Liver (tissue), 9 donors: ENCODE results near the gene RPS6KA2. TPM values are rescaled to one million over a fixed set of nuclear protein-coding genes. Genes with fewer than 3 reads are reported as not detected.

Experiments used
- DNase-seq: peaks from one replicate; pipeline ENCODE4 v3.0.0-alpha.2; 2017; ENCODE audit warnings: low spot score
- H3K27ac ChIP-seq, 2 donors: one replicate each; pipeline ENCODE4 v1.7.0; 2013; ENCODE audit warnings: inconsistent platforms in 2 of 2, low read length in 2 of 2, control low read depth in 1 of 2, low read depth in 1 of 2, mild to moderate bottlenecking in 1 of 2
- H3K27me3 ChIP-seq, 4 donors: one replicate each; pipeline versions ENCODE4 v1.6.1 to v1.7.0; 2013; ENCODE audit warnings: low read length in 3 of 4, inconsistent platforms in 1 of 4, mild to moderate bottlenecking in 1 of 4, moderate library complexity in 1 of 4; ENCODE audit not compliant: control insufficient read depth in 4 of 4, insufficient read depth in 4 of 4
- H3K36me3 ChIP-seq, 4 donors: one replicate each; pipeline versions ENCODE4 v1.6.1 to v1.7.0; 2013; ENCODE audit warnings: low read length in 3 of 4, mild to moderate bottlenecking in 3 of 4, low read depth in 1 of 4, moderate library complexity in 1 of 4; ENCODE audit not compliant: control insufficient read depth in 4 of 4, insufficient read depth in 3 of 4
- H3K4me1 ChIP-seq, 4 donors: one replicate each; pipeline versions ENCODE4 v1.6.1 to v1.7.0; 2013; ENCODE audit warnings: low read length in 3 of 4, mild to moderate bottlenecking in 3 of 4, moderate library complexity in 1 of 4; ENCODE audit not compliant: control insufficient read depth in 4 of 4, insufficient read depth in 4 of 4
- H3K4me3 ChIP-seq, 3 donors: one replicate each; pipeline versions ENCODE4 v1.6.1 to v1.7.0; 2013; ENCODE audit warnings: low read length in 3 of 3, control low read depth in 1 of 3, low read depth in 1 of 3, mild to moderate bottlenecking in 1 of 3
- H3K9ac ChIP-seq, 2 donors: one replicate each; pipeline ENCODE4 v1.7.0; 2013; ENCODE audit warnings: low read length in 2 of 2, mild to moderate bottlenecking in 2 of 2, moderate library complexity in 2 of 2, control low read depth in 1 of 2, low read depth in 1 of 2
- H3K9me3 ChIP-seq, 4 donors: one replicate each; pipeline versions ENCODE4 v1.6.1 to v1.7.0; 2013; ENCODE audit warnings: low read length in 3 of 4; ENCODE audit not compliant: control insufficient read depth in 4 of 4
- ATF3 ChIP-seq: IDR thresholded peaks from 2 replicates; pipeline ENCODE4 v1.6.1; 2016; ENCODE audit warnings: antibody characterized with exemption
- EGR1 ChIP-seq, 2 donors: IDR thresholded peaks; 2 replicates each; pipeline ENCODE4 v1.6.1; 2016 to 2018; ENCODE audit warnings: antibody characterized with exemption in 2 of 2, low read depth in 2 of 2
- FOXA2 ChIP-seq: IDR thresholded peaks from 2 replicates; pipeline ENCODE4 v1.6.1; 2016; ENCODE audit warnings: antibody characterized with exemption
- GABPA ChIP-seq, 2 donors: IDR thresholded peaks in 1 of 2; conservative IDR thresholded peaks in 1 of 2; 2 replicates each; pipeline ENCODE4 v1.6.1; 2016; ENCODE audit warnings: antibody characterized with exemption in 2 of 2, mild to moderate bottlenecking in 1 of 2, moderate library complexity in 1 of 2
- HNF4A ChIP-seq, 2 donors: conservative IDR thresholded peaks; 2 replicates each; pipeline ENCODE4 v1.6.1; 2016; ENCODE audit warnings: antibody characterized with exemption in 2 of 2, mild to moderate bottlenecking in 2 of 2
- HNF4G ChIP-seq: IDR thresholded peaks from 2 replicates; pipeline ENCODE4 v1.6.1; 2016; ENCODE audit warnings: antibody characterized with exemption
- JUND ChIP-seq, 2 donors: IDR thresholded peaks; 2 replicates each; pipeline ENCODE4 v1.6.1; 2016; ENCODE audit warnings: antibody characterized with exemption in 2 of 2
- NR2F2 ChIP-seq: IDR thresholded peaks from 2 replicates; pipeline ENCODE4 v1.6.1; 2016; ENCODE audit warnings: antibody characterized with exemption
- RAD21 ChIP-seq, 2 donors: IDR thresholded peaks; 2 replicates each; pipeline ENCODE4 v1.6.1; 2016; ENCODE audit warnings: antibody characterized with exemption in 2 of 2, mild to moderate bottlenecking in 2 of 2
- RXRA ChIP-seq, 2 donors: IDR thresholded peaks; 2 replicates each; pipeline ENCODE4 v1.6.1; 2017 to 2018; ENCODE audit warnings: antibody characterized with exemption in 2 of 2, mild to moderate bottlenecking in 1 of 2
- SP1 ChIP-seq: IDR thresholded peaks from 2 replicates; pipeline ENCODE4 v1.6.1; 2018; ENCODE audit warnings: antibody characterized with exemption, mild to moderate bottlenecking
- TAF1 ChIP-seq: conservative IDR thresholded peaks from 2 replicates; pipeline ENCODE4 v1.6.1; 2016; ENCODE audit warnings: antibody characterized with exemption, mild to moderate bottlenecking
- YY1 ChIP-seq: IDR thresholded peaks from 2 replicates; pipeline ENCODE4 v1.6.1; 2016; ENCODE audit warnings: antibody characterized with exemption, mild to moderate bottlenecking
- WGBS: extraction: QIAGEN DNeasy Blood & Tissue Kit; methylation state at CpG from one replicate; pipeline ENCODE4 v1.1.7; 2013; 5-methylcytosine and 5-hydroxymethylcytosine counted together
- polyA plus RNA-seq, 2 donors: library from polyadenylated mRNA; stranded (reverse) in 1 of 2; unstranded in 1 of 2; fragments of 200-250 nt in 1 of 2; fragments of >200 nt in 1 of 2; fragmentation: Nextera tagmentation in 1 of 2; extraction: Ambion mirVana in 1 of 2; gene quantifications; one replicate each; pipeline versions ENCODE4 v1.2.1 to v1.2.3, GENCODE V29; 2013 to 2015
- total RNA-seq, 2 donors: library from RNA; depleted of rRNA; stranded (reverse); fragments of >200 nt; gene quantifications; one replicate each; pipeline ENCODE4 v1.2.3, GENCODE V29; 2014
- TF ChIP-seq, protein P1 (sequence below): IDR thresholded peaks from 2 replicates; pipeline ENCODE4 v1.6.1; 2016; ENCODE audit warnings: antibody characterized with exemption
- TF ChIP-seq, protein P2 (sequence below): fragments of 150-350 bp; IDR thresholded peaks from 2 replicates; pipeline ENCODE4 v1.5.1; 2017; ENCODE audit warnings: improper control_type of control experiment, low read depth, low read length; ENCODE audit not compliant: missing input control
- TF ChIP-seq, protein P3 (sequence below): IDR thresholded peaks from 2 replicates; pipeline ENCODE4 v1.6.1; 2016; ENCODE audit warnings: antibody characterized with exemption, mild to moderate bottlenecking
- TF ChIP-seq, protein P4 (sequence below): IDR thresholded peaks from 2 replicates; pipeline ENCODE4 v1.6.1; 2016; ENCODE audit warnings: antibody characterized with exemption
- donor health status: healthy.
- donor health status: healthy.
- donor health status: healthy.
- donor health status: healthy.
- donor health status: healthy.

Gene RPS6KA2
- total and polyA plus RNA-seq, 4 donors: 2.5 to 9.0 (median 5.0) TPM

- H3K4me3 ChIP-seq: no peak overlapping the region
- no peak for TF ChIP-seq RAD21 (IDR thresholded peaks at IDR 0.05)
- no peak for TF ChIP-seq ATF3
- TF ChIP-seq SP1: no peak
- TF ChIP-seq, protein P1, sequence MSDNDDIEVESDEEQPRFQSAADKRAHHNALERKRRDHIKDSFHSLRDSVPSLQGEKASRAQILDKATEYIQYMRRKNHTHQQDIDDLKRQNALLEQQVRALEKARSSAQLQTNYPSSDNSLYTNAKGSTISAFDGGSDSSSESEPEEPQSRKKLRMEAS: no peak
- TF ChIP-seq EGR1 (IDR thresholded peaks at IDR 0.05; ENCODE audit: low read depth in 2 of 2): no peak
- TF ChIP-seq, protein P2, sequence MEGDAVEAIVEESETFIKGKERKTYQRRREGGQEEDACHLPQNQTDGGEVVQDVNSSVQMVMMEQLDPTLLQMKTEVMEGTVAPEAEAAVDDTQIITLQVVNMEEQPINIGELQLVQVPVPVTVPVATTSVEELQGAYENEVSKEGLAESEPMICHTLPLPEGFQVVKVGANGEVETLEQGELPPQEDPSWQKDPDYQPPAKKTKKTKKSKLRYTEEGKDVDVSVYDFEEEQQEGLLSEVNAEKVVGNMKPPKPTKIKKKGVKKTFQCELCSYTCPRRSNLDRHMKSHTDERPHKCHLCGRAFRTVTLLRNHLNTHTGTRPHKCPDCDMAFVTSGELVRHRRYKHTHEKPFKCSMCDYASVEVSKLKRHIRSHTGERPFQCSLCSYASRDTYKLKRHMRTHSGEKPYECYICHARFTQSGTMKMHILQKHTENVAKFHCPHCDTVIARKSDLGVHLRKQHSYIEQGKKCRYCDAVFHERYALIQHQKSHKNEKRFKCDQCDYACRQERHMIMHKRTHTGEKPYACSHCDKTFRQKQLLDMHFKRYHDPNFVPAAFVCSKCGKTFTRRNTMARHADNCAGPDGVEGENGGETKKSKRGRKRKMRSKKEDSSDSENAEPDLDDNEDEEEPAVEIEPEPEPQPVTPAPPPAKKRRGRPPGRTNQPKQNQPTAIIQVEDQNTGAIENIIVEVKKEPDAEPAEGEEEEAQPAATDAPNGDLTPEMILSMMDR: no peak
- TF ChIP-seq JUND (IDR thresholded peaks at IDR 0.05): no peak
- TF ChIP-seq HNF4G: no peak
- no peak for TF ChIP-seq RXRA (IDR thresholded peaks at IDR 0.05)
- no peak for TF ChIP-seq TAF1
- no peak for TF ChIP-seq GABPA (IDR thresholded peaks at IDR 0.05 in 1 of 2, conservative IDR thresholded peaks at IDR 0.05 in 1 of 2)
- no peak for TF ChIP-seq NR2F2
- TF ChIP-seq HNF4A (conservative IDR thresholded peaks at IDR 0.05): no peak
- TF ChIP-seq YY1: no peak
- no peak for DNase-seq
- H3K9ac ChIP-seq: no peak overlapping the region
- H3K27me3 ChIP-seq: no peaks in the 10 kb centered on the region
- H3K4me1 ChIP-seq: no peaks in the 10 kb centered on the region
- no peaks in the 10 kb centered on the region for H3K36me3 ChIP-seq
- WGBS: 82% methylated on average over 19 of the region's 19 CpGs
- no peak overlapping the region for H3K27ac ChIP-seq
- no peaks in the 10 kb centered on the region for H3K9me3 ChIP-seq
These were observed 185.5 kb downstream of the RPS6KA2 start for GRCh38 chr6:166441325-166442078.

- no peak overlapping the region for H3K4me3 ChIP-seq
- H3K9me3 ChIP-seq: no peaks in the 10 kb centered on the region
- no peaks in the 10 kb centered on the region for H3K36me3 ChIP-seq
- DNase-seq: no peak
- H3K27me3 ChIP-seq: no peaks in the 10 kb centered on the region
- no peak overlapping the region for H3K9ac ChIP-seq
- 96% methylated on average over 15 of the region's 15 CpGs for WGBS
- TF ChIP-seq, protein P3, sequence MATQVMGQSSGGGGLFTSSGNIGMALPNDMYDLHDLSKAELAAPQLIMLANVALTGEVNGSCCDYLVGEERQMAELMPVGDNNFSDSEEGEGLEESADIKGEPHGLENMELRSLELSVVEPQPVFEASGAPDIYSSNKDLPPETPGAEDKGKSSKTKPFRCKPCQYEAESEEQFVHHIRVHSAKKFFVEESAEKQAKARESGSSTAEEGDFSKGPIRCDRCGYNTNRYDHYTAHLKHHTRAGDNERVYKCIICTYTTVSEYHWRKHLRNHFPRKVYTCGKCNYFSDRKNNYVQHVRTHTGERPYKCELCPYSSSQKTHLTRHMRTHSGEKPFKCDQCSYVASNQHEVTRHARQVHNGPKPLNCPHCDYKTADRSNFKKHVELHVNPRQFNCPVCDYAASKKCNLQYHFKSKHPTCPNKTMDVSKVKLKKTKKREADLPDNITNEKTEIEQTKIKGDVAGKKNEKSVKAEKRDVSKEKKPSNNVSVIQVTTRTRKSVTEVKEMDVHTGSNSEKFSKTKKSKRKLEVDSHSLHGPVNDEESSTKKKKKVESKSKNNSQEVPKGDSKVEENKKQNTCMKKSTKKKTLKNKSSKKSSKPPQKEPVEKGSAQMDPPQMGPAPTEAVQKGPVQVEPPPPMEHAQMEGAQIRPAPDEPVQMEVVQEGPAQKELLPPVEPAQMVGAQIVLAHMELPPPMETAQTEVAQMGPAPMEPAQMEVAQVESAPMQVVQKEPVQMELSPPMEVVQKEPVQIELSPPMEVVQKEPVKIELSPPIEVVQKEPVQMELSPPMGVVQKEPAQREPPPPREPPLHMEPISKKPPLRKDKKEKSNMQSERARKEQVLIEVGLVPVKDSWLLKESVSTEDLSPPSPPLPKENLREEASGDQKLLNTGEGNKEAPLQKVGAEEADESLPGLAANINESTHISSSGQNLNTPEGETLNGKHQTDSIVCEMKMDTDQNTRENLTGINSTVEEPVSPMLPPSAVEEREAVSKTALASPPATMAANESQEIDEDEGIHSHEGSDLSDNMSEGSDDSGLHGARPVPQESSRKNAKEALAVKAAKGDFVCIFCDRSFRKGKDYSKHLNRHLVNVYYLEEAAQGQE: no peak
- no peak for TF ChIP-seq RXRA (IDR thresholded peaks at IDR 0.05)
- TF ChIP-seq YY1: no peak
- TF ChIP-seq FOXA2: no peak
- TF ChIP-seq, protein P2: no peak
- TF ChIP-seq GABPA (IDR thresholded peaks at IDR 0.05 in 1 of 2, conservative IDR thresholded peaks at IDR 0.05 in 1 of 2): no peak
- no peak for TF ChIP-seq SP1
- TF ChIP-seq JUND (IDR thresholded peaks at IDR 0.05): no peak
- no peak for TF ChIP-seq TAF1
- no peak for TF ChIP-seq HNF4A (conservative IDR thresholded peaks at IDR 0.05)
- TF ChIP-seq, protein P4, sequence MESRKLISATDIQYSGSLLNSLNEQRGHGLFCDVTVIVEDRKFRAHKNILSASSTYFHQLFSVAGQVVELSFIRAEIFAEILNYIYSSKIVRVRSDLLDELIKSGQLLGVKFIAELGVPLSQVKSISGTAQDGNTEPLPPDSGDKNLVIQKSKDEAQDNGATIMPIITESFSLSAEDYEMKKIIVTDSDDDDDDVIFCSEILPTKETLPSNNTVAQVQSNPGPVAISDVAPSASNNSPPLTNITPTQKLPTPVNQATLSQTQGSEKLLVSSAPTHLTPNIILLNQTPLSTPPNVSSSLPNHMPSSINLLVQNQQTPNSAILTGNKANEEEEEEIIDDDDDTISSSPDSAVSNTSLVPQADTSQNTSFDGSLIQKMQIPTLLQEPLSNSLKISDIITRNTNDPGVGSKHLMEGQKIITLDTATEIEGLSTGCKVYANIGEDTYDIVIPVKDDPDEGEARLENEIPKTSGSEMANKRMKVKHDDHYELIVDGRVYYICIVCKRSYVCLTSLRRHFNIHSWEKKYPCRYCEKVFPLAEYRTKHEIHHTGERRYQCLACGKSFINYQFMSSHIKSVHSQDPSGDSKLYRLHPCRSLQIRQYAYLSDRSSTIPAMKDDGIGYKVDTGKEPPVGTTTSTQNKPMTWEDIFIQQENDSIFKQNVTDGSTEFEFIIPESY: no peak
- H3K4me1 ChIP-seq: no peaks in the 10 kb centered on the region
- no peak overlapping the region for H3K27ac ChIP-seq
These were observed 186.3 kb downstream of the RPS6KA2 start for GRCh38 chr6:166440729-166441128.
